NCI-H226 (cell line): ENCODE data around the gene ZNF557.

Experiments
- DNase-seq: peaks from one replicate; pipeline ENCODE4 v3.0.0-alpha.2; 2015

The ZNF557 gene

DNA sequence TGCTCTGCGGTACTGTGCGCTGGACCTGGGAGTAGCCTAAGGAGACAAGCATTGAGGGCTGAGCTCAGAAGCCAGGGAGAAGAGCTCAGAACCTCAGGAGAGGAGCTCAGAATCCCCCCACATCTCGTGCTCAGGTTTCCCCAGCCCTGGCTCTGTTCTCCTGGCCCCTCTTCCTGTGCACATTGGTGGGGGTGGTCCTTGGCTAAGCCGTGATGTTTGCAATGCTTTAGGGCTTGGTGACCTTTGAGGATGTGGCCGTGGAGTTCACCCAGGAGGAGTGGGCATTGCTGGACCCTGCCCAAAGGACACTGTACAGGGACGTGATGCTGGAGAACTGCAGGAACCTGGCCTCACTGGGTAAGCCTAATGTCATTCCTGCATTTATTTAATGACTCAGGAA, 6.6 kb downstream of the ZNF557 start:
- DNase-seq, result no peak

DNA sequence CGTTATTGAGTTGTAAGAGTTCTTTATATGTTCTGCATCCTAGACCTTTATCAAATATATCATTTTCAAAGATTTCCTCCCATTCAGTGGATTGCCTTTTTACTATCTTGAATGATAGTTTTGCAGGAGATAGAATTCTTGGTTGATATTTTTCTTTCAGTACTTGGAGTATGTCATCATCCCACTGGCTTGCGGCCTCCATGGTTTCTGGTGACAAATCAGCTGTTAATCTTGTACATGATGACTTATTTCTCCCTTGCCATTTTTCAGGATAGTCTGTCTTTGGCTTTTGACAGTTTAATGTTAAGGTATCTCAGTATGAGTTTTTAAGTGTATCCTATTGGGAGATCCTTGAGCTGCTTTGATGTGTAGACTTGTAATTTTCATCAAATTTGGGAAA, 8.5 kb downstream of the ZNF557 start:
- no peak for DNase-seq

DNA sequence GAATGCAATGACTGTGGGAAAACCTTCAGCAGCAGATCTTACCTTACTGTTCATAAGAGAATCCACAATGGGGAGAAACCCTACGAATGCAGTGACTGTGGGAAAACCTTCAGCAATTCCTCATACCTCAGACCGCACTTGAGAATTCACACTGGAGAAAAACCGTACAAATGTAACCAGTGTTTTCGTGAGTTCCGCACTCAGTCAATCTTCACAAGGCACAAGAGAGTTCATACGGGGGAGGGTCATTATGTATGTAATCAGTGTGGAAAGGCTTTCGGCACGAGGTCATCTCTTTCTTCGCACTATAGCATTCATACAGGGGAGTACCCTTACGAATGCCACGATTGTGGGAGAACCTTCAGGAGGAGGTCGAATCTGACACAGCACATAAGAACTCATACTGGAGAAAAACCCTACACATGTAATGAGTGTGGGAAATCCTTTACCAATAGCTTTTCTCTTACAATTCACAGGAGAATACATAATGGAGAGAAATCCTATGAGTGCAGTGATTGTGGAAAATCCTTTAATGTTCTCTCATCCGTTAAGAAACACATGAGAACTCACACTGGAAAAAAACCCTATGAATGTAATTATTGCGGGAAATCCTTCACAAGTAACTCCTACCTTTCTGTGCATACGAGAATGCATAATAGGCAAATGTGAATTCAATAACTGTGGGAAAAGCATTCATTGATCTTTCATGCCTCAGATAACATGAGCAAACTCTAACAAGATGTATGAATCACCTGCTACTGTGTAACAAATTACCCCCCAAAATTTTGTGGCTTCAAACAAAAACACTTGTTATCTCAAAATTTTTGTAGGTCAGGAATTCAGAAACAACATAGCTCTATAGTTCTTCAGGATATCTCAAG, 13.8 kb downstream of the ZNF557 start:
- no peak for DNase-seq

DNA sequence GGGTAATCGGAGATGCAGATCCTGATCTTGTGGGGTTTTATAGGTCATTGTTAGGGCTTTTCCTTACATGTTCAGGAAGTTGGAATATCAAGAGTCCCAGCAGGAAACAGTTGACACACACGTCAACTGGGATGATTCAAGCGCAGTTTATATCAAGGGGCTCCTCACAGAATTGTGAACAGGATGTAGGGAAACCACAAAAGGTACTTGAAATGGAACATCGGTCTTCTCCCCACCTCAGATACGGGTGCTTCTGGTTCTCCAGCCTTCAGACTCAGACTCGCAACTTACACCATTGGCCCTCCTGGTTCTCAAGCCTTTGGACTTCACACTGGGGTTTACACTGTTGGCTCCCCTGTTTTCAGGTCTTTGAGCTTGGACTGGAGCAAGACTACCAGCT, 19.5 kb downstream of the ZNF557 start:
- DNase-seq, result no peak

DNA sequence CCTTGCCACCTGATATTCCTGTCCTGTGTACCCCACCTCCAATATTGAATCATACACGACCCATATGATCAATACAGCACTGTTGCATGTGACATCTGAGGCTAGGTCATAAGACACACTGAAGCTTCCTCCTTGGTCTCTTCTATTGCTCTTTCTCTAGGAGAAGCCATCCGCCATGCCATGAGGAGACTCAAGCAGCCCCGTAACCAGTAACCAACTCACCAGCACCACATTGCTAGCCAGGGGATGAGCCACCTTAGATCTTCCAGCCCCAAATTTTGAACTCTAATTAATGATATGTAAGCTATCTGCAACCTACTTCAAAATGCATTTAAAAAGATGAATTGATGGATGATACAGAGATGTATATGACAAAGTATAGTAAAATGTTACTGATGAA, 28.6 kb downstream of the ZNF557 start:
- no peak for DNase-seq

DNA sequence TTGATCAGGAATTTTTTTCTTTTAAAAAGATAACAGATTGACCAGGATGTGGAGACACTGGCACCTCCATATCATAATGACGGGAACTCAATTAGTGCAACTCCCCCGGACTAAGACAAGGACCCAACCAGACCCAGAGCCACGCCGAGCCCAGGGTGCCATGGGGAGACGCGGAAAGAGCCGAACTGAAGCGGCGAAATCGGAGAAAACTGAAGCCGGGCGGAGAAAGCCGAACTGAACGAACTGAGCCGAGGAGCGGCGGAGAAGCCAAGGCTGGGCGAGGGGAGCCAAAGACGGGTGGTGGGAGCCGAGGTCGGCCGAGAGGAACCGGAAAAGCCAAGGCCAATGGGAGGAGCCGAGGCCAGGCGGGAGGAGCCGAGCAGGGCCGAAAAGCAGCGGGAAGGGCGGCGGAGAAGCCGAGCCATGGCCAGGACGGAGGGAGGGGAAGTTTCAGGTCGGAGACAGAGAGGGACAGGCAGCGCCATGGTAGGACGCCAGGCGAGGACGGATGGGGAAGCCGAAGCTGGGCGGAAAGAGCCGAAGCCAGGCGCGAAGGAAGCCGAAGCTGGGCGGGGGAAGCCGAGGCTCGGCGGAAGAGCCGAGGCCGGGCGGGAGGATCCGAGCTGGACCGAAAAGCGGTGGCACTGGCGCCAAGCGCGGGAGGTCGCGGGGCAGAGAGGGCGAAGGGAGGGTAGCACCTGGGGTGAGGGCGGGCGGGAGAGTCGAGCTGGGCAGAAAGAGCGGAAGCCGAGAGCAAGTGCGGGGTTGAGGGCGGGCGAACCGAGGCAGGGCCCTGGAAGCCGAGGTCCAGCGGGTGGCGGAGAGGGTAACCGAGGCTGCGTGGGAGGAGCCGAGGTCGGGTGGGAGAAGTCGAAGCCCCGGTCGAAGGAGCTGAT, 29.4 kb downstream of the ZNF557 start:
- peak; percentile 76 for DNase-seq

DNA sequence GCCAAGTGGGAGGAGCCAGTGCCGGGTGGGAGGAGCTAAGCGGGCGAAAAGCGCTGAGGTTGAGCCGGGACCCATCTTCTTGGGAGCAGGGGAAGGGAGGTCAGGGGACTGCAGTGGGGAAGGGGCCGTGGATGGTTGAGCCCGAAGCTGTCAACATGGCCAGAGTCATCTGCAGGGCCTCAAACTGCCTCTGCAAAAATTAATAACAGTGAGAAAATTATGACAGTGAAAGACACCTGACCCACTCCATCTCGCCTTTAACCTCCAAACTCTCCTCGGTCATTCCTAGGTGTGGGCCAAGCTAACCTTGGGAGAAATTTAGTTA, 30.1 kb downstream of the ZNF557 start:
- no peak for DNase-seq

DNA sequence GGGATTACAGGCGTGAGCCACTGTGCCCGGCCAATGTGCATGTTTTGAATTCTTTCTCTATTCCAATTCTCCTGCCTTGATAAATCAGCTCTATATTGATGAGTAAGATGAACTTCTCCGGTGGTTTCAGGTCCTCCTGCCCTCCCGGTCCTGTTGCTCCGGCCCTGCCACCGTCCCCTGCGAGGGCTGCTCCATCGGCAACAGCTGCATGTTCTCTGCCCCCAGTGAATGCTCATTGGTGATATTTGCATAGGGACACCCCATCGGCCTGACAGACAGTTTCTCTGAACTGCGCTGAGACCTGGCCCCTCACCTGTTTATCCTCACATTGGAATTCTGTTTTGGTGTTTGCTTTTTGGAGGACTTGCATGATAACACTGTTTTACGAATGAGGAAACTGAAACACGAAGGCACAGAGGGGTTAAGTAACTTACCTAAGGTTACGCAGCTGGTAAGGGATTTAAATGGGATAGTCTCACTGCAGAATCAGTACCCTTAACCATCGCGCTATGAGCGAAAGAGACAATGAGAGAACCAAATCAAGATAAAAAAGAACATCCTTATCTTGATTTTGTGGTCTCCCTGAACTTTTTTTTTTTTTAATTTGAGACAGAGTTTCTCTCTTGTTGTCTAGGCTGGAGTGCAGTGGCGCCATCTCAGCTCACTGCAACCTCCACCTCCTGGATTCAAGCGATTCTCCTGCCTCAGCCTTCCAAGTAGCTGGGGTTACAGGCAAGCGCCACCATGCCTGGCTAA, 32.2 kb downstream of the ZNF557 start:
- DNase-seq, result no peak

DNA sequence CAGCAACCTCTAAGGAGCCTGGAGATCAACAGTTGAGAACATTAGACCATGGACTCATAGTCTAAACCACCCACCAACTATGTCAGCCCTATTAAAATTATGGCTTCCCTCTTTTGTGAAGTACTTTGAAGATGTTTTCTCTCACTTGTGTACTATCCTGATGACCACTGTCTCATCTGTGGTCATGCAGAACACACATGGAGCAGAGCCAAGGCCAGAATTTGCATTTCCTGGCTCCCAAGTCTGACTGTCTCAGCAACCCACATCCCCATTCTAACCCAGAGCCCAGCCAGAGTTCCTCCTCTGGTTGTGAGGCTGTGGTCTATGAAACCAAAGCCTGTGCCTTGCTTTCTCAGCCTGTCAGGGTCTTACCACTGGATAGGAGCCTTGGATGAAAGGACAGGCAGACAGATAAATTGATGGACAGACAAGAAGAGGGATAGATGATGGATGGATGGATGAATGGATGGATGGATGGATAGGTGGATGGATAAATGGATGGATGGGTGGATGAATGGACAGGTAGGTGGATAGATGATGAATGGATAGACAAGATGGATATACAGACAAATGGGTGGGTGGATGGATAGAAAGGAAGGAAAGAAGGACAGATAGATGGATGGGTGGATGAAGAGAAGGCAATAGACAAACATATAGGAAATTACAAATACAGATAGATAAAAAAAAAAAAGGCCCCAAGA, 35.4 kb downstream of the ZNF557 start:
- DNase-seq, result no peak

DNA sequence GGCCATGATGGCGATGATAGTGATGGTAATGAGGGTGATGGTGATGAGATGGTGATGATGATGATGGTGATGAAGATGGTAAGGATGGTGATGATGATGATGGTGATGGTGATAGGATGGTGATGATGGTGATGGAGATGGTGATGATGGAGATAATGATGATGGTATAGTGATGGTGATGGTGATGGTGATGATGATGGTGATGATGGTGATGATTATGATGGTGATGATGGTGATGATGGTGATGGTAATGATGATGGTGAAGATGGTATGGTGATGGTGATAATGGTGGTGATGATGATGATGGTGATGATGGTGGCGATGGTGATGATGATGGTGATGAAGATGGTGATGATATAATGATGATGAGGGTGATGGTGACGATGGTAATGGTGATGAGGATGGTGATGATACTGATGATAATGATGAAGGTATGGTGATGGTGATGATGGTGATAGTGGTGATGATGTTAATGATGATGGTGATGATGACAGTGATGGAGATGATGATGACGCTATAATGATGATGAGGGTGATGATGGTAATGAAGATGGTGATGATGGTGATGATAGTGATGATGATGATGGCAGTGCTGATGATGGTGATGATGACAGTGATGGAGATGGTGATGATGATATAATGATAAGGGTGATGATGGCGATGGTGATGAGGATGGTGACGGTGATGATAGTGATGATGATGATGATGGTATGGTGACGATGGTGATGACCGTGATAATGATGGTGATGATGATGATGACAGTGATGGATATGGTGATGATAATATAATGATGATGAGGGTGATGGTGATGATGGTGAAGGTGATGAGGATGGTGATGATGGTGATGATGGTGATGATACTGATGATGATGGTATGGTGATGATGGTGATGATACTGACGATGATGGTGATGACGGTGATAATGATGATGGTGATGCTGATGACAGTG, 37.5 kb downstream of the ZNF557 start:
- DNase-seq, result no peak

DNA sequence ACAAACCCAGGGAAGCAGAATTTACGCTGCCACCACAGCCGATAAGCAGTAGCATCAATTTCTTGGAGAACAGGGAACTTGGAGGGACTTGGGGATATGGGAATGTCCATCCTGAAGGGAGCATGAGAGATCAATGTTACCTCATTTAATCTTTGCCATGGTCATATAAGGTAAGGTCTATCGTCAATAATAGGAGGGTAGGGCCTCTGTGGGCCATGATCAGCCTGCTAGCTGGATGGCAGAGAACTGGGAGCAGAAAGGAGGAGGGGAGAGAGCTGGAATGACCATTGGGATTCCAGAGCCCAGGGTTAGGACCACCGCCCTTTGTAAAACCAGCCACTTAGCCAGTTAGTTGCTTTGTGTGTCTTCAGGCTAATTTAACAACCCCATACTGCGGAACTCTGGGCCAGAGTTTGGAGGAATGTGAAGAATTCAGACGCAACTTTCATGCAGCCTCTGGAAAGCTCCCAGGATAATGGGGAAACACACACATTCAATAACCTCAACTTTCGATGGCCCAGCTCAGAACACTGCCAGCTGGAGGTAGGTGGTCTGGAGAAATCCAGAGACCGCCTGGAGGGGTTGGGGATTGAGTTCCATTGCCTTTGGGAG, 40.3 kb downstream of the ZNF557 start:
- no peak for DNase-seq

DNA sequence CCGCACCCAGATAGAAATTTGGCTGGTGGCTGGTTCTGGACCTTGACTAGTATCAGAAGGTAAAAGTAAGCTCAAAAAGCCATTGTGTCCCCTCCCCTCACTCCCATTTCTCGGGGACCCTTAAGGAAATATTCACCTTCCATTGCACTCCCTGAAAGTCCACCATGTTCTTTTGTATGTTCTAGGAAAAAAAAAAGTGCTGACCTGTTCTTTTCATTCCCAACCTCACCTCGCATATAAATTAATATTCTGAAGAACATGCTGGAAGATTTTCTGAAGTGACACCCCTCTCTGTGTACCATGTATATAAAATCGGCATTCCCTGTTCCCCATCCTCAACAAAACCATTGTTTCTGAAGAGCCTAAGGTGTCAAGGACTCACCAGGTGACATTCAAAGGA, 43.2 kb downstream of the ZNF557 start:
- no peak for DNase-seq

DNA sequence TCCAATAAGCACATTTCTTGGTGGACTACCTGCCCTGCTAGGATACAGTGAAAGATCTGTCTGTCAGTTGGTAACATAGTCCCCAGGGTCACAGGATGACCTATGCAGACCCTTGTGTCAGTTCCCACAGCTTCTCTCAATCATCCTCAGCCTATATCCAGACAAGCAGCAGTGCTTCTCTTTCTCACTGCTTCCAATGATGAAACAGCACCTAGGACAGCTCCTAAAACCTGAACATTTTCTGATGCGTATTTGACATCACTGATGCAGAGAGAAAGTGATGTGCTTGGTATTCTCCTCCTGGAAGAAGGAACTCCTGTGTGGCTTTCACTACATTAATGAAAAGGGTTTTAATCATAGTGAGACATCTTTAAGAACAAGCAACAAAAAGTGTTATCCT, 43.7 kb downstream of the ZNF557 start:
- no peak for DNase-seq

DNA sequence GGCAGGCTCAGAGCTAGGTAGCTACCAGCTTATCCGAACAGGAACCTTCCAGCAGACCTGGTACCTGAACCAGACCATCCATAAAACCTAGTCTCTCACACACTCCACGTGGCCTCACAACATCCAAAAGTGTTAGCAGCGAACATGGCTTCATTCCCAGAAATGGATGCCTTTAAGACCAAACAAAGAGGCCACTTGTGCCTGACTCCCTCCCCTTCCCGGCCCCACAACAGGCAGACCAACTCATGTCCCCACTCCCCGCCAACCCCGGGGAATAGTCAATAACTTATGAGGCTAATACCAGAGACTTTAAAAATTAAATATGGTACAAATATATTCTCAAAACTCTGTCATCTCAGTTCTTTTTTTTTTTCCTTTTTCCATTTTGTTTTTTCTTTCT, 46.2 kb downstream of the ZNF557 start:
- DNase-seq, result no peak

DNA sequence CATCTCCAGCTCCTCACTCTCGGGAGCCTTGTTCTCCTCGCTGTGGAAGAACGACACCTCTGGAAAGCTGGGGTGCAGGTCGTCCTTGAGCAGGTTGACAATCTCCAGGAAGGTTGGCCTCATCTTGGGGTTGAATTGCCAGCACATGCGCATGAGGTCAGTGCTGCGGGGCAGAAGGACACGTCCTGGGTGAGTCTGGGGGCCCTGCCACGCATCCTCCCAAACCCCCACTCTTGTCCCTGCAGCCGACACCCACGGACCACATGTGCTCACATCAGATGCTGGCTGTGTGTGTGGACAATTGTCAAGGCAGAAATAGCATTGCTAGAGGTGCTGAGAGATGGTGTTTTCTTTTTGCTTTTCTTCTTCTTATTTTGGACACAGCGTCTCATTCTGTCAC, 47.7 kb downstream of the ZNF557 start:
- no peak for DNase-seq

DNA sequence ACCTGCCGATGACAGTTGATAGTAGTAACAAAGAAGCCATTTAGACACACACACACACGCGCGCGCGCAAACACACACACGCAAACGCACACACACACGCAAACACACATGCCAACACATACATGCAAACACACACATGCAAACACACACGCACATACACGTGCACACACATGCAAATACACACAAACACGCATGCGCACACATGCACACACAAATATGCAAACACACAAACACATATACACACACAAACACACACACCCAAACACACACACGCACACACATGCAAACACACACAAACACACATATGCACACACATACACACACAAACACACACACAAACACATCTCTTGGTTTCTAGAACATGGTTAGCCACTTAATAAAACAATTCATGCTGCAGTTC, 50.1 kb downstream of the ZNF557 start:
- DNase-seq, result no peak

DNA sequence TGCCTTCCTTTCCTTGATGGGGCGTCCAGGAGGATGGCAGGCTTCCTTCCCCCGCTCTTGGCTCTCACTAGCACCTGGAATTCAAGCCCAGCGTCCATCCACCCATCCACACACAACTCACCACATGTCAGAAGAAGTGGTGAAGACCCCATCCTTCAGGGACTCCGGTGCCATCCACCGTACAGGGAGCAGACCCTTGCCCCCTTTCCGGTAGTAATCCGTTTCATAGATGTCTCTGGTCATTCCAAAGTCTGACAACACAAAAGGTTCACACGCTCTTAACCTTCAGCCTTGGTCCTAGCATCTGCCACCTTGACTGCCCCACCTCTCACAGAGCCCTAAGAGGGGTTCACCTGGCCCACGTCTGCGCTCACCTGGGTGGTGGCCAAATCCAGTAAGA, 51.0 kb downstream of the ZNF557 start:
- DNase-seq, result no peak

DNA sequence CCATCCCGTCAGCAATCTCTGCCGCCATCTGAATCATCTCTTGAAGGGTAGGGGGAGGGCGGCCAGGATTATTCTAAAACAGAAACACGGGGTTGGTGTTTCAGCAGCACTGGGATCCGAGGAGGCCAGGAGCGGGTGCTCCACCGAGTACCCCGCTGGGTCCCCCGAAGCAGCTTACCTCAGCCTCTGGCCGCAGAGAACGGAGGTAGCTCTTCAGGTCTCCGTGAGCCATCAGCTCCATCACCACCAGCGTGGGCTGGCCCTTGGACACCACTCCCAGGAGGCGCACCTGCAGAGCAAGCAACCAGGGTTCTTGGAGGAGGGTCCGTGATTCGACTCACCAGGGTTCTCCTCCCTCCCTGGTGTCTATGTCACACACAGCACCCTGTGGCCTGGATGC, 53.2 kb downstream of the ZNF557 start:
- no peak for DNase-seq

DNA sequence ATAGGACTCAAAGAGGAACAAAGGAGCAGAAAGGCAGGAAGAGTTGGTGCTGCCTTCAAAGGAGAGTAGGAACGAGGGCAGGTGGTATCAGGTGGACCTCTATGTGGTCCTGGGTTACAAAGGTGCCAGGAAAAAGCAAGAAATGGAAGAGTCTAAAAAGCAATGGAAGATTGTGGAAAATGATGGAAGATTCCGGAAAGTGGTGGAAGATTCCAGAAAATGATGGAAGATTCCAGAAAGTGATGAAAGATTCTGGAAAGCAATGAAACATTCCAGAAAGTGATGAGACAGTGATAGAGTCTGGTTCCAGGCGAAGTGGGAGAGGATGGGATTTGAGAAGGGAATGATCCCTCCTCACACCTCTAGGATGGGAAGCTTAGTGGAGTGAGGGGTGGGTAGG, 55.3 kb downstream of the ZNF557 start:
- no peak for DNase-seq

DNA sequence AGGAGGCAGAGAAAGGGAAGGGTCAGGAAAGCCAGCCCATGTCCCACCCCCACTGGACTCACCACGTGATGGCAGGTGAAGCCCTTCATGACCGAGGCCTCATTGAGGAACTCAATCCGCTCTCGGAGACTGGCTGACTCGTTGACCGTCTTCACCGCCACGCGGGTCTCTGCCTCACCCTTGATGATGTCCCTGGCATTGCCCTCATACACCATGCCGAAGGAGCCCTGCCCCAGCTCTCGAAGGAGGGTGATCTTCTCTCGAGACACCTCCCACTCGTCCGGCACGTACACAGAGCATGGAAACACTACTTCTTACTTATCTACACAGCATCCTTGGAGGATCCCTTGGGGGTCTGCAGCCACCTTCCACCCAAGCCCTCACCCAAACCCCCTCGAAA, 55.7 kb downstream of the ZNF557 start:
- no peak for DNase-seq

DNA sequence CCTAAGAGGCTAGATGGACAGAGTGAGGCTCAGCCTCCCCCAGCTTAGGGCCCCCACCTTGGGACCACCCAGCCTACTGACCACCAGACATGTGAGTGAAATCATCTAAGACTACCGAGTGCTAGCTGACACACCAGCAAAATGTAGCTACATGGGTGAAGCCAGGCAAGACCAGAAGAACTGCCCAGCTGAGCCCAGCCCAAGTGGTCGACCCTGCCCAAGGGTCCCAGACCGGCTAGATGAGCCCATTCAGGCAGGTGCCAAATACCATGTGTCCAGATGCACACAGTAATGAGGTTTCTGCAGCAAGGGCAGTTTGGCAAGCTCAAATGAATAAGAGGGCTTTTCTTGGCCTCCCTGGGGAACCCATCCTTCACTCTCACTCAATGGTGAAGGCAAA, 56.6 kb downstream of the ZNF557 start:
- no peak for DNase-seq
